CD4-positive, alpha-beta T cell (primary cell): ENCODE data around the gene NACC2. TPM values are rescaled to one million over a fixed set of nuclear protein-coding genes. Genes with fewer than 3 reads are reported as not detected.

Experiments
- ATAC-seq: fragments of 200-7000 bp; cut with Tn5 transposase; one replicate; pipeline ENCODE4 v1.10.0; 2022; ENCODE audit warnings: mild to moderate bottlenecking; ENCODE audit not compliant: poor library complexity
- CTCF ChIA-PET: fragments of 350-600 bp; sonication (Branson Sonifier 250); formaldehyde crosslinking; loops from one replicate; lab custom pipeline; 2021; ENCODE audit warnings: antibody characterized with exemption, inconsistent platforms; lab: Charles Lee
- POLR2A ChIA-PET: fragments of 350-600 bp; sonication (Branson Sonifier 250); formaldehyde crosslinking; loops from one replicate; lab custom pipeline; 2021; ENCODE audit warnings: antibody characterized with exemption, inconsistent platforms; lab: Charles Lee
- DNase-seq, 14 experiments: peaks; one replicate each; pipeline ENCODE4 v3.0.0-alpha.2; 2013 to 2020; ENCODE audit warnings: mixed read lengths in 2 of 14
- H3K27ac ChIP-seq, 2 donors: one replicate each; pipeline versions ENCODE4 v1.5.1 to v1.7.0; 2013; ENCODE audit warnings: low read length in 2 of 2, low read depth in 1 of 2, mild to moderate bottlenecking in 1 of 2
- H3K27me3 ChIP-seq, 2 experiments: 1 replicate in 1 of 2; 2 replicates in 1 of 2; pipeline versions ENCODE4 v1.6.1 to v1.7.0; 2013; ENCODE audit warnings: low read length in 2 of 2, control low read depth in 1 of 2, mild to moderate bottlenecking in 1 of 2, moderate library complexity in 1 of 2; ENCODE audit not compliant: insufficient read depth in 2 of 2, control insufficient read depth in 1 of 2
- H3K36me3 ChIP-seq: one replicate; pipeline ENCODE4 v1.6.1; 2013; ENCODE audit warnings: low read length, control low read depth; ENCODE audit not compliant: insufficient read depth
- H3K4me1 ChIP-seq: one replicate; pipeline ENCODE4 v1.6.1; 2013; ENCODE audit warnings: low read length, control low read depth; ENCODE audit not compliant: insufficient read depth
- H3K4me3 ChIP-seq: one replicate; pipeline ENCODE4 v1.5.1; 2013; ENCODE audit warnings: mild to moderate bottlenecking, low read length, moderate library complexity
- H3K9me3 ChIP-seq, 2 experiments: 1 replicate in 1 of 2; 2 replicates in 1 of 2; pipeline versions ENCODE4 v1.6.1 to v1.7.0; 2013; ENCODE audit warnings: low read length in 2 of 2, mild to moderate bottlenecking in 2 of 2, control low read depth in 1 of 2, moderate library complexity in 1 of 2; ENCODE audit not compliant: control insufficient read depth in 1 of 2, insufficient read depth in 1 of 2
- H3K27ac Mint-ChIP-seq: one replicate; pipeline ENCODE4 v1.8.0; 2020; ENCODE audit warnings: mixed read lengths
- H3K27me3 Mint-ChIP-seq: one replicate; pipeline ENCODE4 v1.8.0; 2021; ENCODE audit warnings: mixed read lengths
- H3K36me3 Mint-ChIP-seq: one replicate; pipeline ENCODE4 v1.8.0; 2021; ENCODE audit warnings: low read depth, mixed read lengths
- H3K4me1 Mint-ChIP-seq: one replicate; pipeline ENCODE4 v1.8.0; 2021; ENCODE audit warnings: low read depth, mixed read lengths
- H3K4me3 Mint-ChIP-seq: one replicate; pipeline ENCODE4 v1.8.0; 2020; ENCODE audit warnings: mild to moderate bottlenecking, mixed read lengths
- H3K9me3 Mint-ChIP-seq: one replicate; pipeline ENCODE4 v1.8.0; 2020; ENCODE audit warnings: mixed read lengths
- intact Hi-C, 2 experiments: fragments of 100-400 bp; cut with DNase I in 1 of 2; cut with micrococcal nuclease in 1 of 2; formaldehyde crosslinking; loops; one replicate each; pipeline versions ENCODE4 v1.15.1 to v1.9.0; 2023 to 2025; cut with DNase I, micrococcal nuclease
- total RNA-seq, 174 experiments: library from RNA in 2 of 174; stranded (reverse) in 2 of 174; gene quantifications; one replicate each; pipeline ENCODE4 v1.2.3 and lab custom pipeline; 2021 to 2026
- TF ChIP-seq, protein P1 (sequence below): fragments of 200-600 bp; IDR thresholded peaks from one replicate; pipeline ENCODE4 v1.8.0; 2022; ENCODE audit warnings: antibody characterized with exemption, mild to moderate bottlenecking

Gene NACC2
- total RNA-seq, 2 experiments from 2014 or later, result 2.1 to 2.7 TPM

DNA sequence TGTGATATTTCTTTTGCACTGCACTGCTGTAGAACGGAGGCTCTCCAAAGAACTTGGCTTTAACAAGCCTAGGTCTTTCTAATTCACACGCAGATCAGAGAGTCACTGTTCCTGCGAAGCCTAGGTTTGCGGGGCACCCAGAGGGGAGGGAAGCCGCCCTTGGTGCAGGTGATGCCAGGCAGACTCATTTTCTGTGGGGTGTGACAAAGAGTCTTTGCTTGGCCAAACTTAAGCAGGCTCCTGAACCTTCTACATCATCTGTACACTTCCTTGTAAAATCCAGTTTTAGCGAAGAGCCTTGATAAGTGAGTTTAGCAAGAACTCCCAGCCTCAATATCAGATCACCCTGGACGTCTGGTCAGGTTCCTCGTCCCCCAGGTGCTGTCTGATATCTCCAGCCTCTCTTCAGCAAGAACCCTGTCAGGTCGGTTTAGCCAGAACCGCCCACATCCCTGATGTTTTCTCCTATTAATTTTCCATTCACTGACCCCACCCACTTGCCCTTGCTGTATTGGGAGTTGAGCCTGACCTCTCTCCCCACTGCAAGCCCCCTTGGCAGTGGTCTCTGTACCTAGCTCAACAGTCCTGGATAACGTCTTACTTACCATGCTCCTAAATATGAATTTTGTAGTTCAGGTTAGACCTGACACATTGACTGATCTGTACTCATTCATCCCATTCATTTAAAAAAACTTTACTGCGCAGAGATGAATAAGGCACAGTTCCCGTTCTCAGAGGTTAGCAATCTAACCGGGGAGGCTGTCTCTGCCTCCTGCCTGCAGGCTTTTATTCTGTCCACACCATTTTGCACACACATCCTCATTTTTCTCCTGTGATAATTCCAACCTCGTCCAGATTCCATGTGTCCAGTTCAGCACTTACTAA is 133.0 kb downstream of the NACC2 start:
- peak overlapping the region; percentile 79 for H3K4me3 Mint-ChIP-seq

GRCh38 chr9:135961277-135961715 is 133.8 kb downstream of the NACC2 start, which contains the start of gene UBAC1:
TSS of gene UBAC1 (minus strand) at chr9:135961373. CDS start at chr9:135961162, 211 bp downstream.
- CTCF ChIA-PET, result no interaction called here
- peak within 1 kb of the TSS; percentile 84 for H3K4me3 ChIP-seq
- no peaks in the 10 kb centered on the region for H3K9me3 Mint-ChIP-seq
- H3K9me3 ChIP-seq, result no peaks in the 10 kb centered on the region
- peak; percentile 89 to 98 (median 94) for DNase-seq
- peaks cover under 1% of the 10 kb centered on the region for H3K36me3 Mint-ChIP-seq
- H3K4me1 Mint-ChIP-seq, result peaks cover 27% of the 10 kb centered on the region
- H3K27ac ChIP-seq, result peak within 1 kb of the TSS in 1 of 2 donors; percentile 35
- peaks cover 30% of the 10 kb centered on the region for H3K4me1 ChIP-seq
- peaks cover 0 to 2% of the 10 kb centered on the region in 2 experiments for H3K27me3 ChIP-seq
- peak within 1 kb of the TSS; percentile 86 for H3K27ac Mint-ChIP-seq
- H3K36me3 ChIP-seq, result no peaks in the 10 kb centered on the region
- ATAC-seq, result peak; percentile 91
- TF ChIP-seq, protein P1, sequence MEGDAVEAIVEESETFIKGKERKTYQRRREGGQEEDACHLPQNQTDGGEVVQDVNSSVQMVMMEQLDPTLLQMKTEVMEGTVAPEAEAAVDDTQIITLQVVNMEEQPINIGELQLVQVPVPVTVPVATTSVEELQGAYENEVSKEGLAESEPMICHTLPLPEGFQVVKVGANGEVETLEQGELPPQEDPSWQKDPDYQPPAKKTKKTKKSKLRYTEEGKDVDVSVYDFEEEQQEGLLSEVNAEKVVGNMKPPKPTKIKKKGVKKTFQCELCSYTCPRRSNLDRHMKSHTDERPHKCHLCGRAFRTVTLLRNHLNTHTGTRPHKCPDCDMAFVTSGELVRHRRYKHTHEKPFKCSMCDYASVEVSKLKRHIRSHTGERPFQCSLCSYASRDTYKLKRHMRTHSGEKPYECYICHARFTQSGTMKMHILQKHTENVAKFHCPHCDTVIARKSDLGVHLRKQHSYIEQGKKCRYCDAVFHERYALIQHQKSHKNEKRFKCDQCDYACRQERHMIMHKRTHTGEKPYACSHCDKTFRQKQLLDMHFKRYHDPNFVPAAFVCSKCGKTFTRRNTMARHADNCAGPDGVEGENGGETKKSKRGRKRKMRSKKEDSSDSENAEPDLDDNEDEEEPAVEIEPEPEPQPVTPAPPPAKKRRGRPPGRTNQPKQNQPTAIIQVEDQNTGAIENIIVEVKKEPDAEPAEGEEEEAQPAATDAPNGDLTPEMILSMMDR, result peak; percentile 20
- peak within 1 kb of the TSS; percentile 92 for H3K4me3 Mint-ChIP-seq
- POLR2A ChIA-PET, result interaction anchor here (0.6 to 2.4 kb wide), 12 partner anchors 52 to 1525 kb away, joined by 3 to 8 read pairs (median 3); partner anchors contain the start of genes CAMSAP1, DNLZ and NACC2
- no peaks in the 10 kb centered on the region for H3K27me3 Mint-ChIP-seq
- intact Hi-C loops, result loop anchor here (1.0 to 10.0 kb wide), 9 partner anchors 54 to 1654 kb away; partner anchors contain the start of genes CAMSAP1 (in 2 of the 2), QSOX2 (in 2 of the 2), EHMT1 (in 1 of the 2) and MRPS2 (in 1 of the 2)

More for the DNA sequence above, 133.0 kb downstream of the NACC2 start:
- Histone ChIP-seq H3K27me3 (peaks cover 0 to 2% of the 10 kb centered on the region in 2 experiments), H3K4me1 (peaks cover 37% of the 10 kb centered on the region), H3K36me3 (no peaks in the 10 kb centered on the region), H3K27ac (no peak overlapping the region), H3K4me3 (no peak overlapping the region), H3K9me3 (no peaks in the 10 kb centered on the region)
- DNase-seq (peak in 1 of 14 experiments; percentile 31), ATAC-seq (no peak)
- Mint-ChIP-seq H3K4me1 (peaks cover 27% of the 10 kb centered on the region), H3K27me3 (no peaks in the 10 kb centered on the region), H3K9me3 (no peaks in the 10 kb centered on the region), H3K27ac (peak overlapping the region; percentile 72), H3K36me3 (no peaks in the 10 kb centered on the region)
- intact Hi-C loops, result loop anchor here (1.0 to 10.0 kb wide), 9 partner anchors 55 to 1653 kb away; partner anchors contain the start of genes CAMSAP1 (in 2 of the 2), QSOX2 (in 2 of the 2), EHMT1 (in 1 of the 2) and MRPS2 (in 1 of the 2)
- TF ChIP-seq, protein P1, result no peak
- ChIA-PET POLR2A (interaction anchor here (0.6 to 2.4 kb wide), 9 partner anchors 53 to 1524 kb away, joined by 3 to 8 read pairs (median 3); partner anchors contain the start of genes CAMSAP1, DNLZ and NACC2), CTCF (no interaction called here)
